ENCODE results near the gene CSRP3.

The CSRP3 gene

GRCh38 chr11:19196432-19196831, 5.4 kb downstream of the CSRP3 start:
- DNase-seq (ENCODE audit: extremely low read depth, low read depth): no peak

GRCh38 chr11:19194620-19195308, 7.0 kb downstream of the CSRP3 start:
- DNase-seq (ENCODE audit: extremely low read depth, low read depth): no peak
- no peak for TF ChIP-seq CTCF (IDR thresholded peaks at IDR 0.05; ENCODE audit: low read depth, low read length)

More at GRCh38 chr11:19196432-19196831, 5.4 kb downstream of the CSRP3 start:
- no peak for TF ChIP-seq CTCF (IDR thresholded peaks at IDR 0.05; ENCODE audit: low read depth, low read length)

GRCh38 chr11:19193916-19194315, 7.9 kb downstream of the CSRP3 start:
- no peak for TF ChIP-seq CTCF (IDR thresholded peaks at IDR 0.05; ENCODE audit: low read depth, low read length)
- no peak for DNase-seq (ENCODE audit: extremely low read depth, low read depth)

GRCh38 chr11:19191530-19192169, 10.1 kb downstream of the CSRP3 start:
- TF ChIP-seq CTCF (IDR thresholded peaks at IDR 0.05; ENCODE audit: low read depth, low read length): no peak
- no peak for DNase-seq (ENCODE audit: extremely low read depth, low read depth)

GRCh38 chr11:19187833-19188258, 13.9 kb downstream of the CSRP3 start:
- DNase-seq (ENCODE audit: extremely low read depth, low read depth): no peak
- TF ChIP-seq CTCF (IDR thresholded peaks at IDR 0.05; ENCODE audit: low read depth, low read length): no peak

GRCh38 chr11:19187114-19187832, 14.5 kb downstream of the CSRP3 start:
- TF ChIP-seq CTCF (IDR thresholded peaks at IDR 0.05; ENCODE audit: low read depth, low read length): no peak
- no peak for DNase-seq (ENCODE audit: extremely low read depth, low read depth)

GRCh38 chr11:19185516-19186052, 16.2 kb downstream of the CSRP3 start:
- DNase-seq (ENCODE audit: extremely low read depth, low read depth): no peak
- TF ChIP-seq CTCF (IDR thresholded peaks at IDR 0.05; ENCODE audit: low read depth, low read length): no peak

All from AG09319 (cell line).